ENCODE measurements around the gene ZFYVE19.

DNA sequence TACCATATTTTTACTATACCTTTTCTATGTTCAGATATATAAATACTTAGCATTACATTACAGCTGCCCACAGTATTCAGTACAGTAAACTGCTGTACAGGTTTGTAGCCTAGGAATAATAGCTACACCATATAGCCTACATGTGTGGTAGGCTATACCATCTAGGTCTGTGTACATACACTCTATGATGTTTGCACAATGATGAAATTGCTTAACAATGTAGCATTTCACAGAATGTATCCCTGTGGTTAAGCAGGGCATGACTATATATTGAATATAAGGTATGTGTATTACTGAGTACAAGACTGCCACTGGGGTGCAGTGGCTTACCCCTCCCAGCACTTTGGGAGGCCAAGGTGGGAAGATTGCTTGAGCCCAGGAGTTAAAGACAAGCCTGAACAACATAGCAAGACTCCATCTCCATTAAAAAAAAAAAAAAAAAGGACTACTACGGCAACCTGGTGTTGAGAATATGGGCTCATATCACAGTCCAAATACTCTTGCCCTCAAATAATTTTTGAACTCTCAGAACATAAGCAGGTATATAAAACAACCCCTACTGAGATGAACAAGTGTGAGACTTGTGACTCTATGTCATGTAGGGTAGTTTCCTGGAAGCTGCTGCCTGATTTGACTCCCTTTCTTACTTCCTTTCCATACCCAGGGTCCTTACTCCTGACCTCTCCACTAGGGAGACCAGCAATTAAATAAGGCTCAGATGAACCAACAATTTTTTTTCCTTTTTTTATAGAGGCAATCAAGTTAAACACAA is 16.9 kb downstream of the ZFYVE19 start:
- no peak for TF ChIP-seq POLR2A (IDR thresholded peaks at IDR 0.05; ENCODE audit: extremely low read depth, insufficient read length)
- TF ChIP-seq, protein P1, sequence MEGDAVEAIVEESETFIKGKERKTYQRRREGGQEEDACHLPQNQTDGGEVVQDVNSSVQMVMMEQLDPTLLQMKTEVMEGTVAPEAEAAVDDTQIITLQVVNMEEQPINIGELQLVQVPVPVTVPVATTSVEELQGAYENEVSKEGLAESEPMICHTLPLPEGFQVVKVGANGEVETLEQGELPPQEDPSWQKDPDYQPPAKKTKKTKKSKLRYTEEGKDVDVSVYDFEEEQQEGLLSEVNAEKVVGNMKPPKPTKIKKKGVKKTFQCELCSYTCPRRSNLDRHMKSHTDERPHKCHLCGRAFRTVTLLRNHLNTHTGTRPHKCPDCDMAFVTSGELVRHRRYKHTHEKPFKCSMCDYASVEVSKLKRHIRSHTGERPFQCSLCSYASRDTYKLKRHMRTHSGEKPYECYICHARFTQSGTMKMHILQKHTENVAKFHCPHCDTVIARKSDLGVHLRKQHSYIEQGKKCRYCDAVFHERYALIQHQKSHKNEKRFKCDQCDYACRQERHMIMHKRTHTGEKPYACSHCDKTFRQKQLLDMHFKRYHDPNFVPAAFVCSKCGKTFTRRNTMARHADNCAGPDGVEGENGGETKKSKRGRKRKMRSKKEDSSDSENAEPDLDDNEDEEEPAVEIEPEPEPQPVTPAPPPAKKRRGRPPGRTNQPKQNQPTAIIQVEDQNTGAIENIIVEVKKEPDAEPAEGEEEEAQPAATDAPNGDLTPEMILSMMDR (IDR thresholded peaks at IDR 0.05; ENCODE audit: low read depth, low read length), result no peak
- TF ChIP-seq, protein P2, sequence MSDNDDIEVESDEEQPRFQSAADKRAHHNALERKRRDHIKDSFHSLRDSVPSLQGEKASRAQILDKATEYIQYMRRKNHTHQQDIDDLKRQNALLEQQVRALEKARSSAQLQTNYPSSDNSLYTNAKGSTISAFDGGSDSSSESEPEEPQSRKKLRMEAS (IDR thresholded peaks at IDR 0.05; ENCODE audit: low read depth, low read length), result no peak
